Activated CD4-positive, alpha-beta memory T cell treated with anti-CD3 and anti-CD28 coated beads, Interleukin-2, amount 10 ng/mL, durations not matched to agents 7 days and 5 days (primary cell): ENCODE measurements around the gene MTMR4. TPM values are rescaled to one million over a fixed set of nuclear protein-coding genes. Genes with fewer than 3 reads are reported as not detected.

Source experiments
- total RNA-seq, 2 experiments: library from RNA; stranded (reverse); gene quantifications; one replicate each; pipeline ENCODE4 v1.2.3, GENCODE V29; 2021

MTMR4 gene
- total RNA-seq, 2 experiments from 2014 or later = 51.7 to 54.3 TPM

Other genes starting within 250 kb of the MTMR4 start
- under 1 TPM; 0.08 to 0.38 TPM for gene MPO, start 233.7 kb downstream of the MTMR4 start, total RNA-seq
- 10 to 100 TPM; 60.9 to 69.4 TPM for gene TSPOAP1, start 185.8 kb downstream of the MTMR4 start, total RNA-seq
- 10 to 100 TPM; 85.8 to 91.0 TPM for gene SUPT4H1, start 162.4 kb downstream of the MTMR4 start, total RNA-seq
- not detected for gene RNF43, start 97.1 kb downstream of the MTMR4 start, total RNA-seq
- gene HSF5, start 26.2 kb downstream of the MTMR4 start, total RNA-seq = under 1 TPM; 0.40 to 0.70 TPM
- under 1 TPM; 0.85 to 0.96 TPM for gene TEX14, start 177.4 kb upstream of the MTMR4 start, total RNA-seq
- 10 to 100 TPM; 55.2 to 59.6 TPM for gene RAD51C, start 178.0 kb upstream of the MTMR4 start, total RNA-seq
- gene PPM1E, start 241.2 kb upstream of the MTMR4 start, total RNA-seq = under 1 TPM in 1 of 2 experiments, not detected in 1; 0.03 TPM